IMR-90 (cell line): ENCODE measurements around the gene TKTL2. TPM values are rescaled to one million over a fixed set of nuclear protein-coding genes. Genes with fewer than 3 reads are reported as not detected.

Experiments
- ATAC-seq: fragments of 200-7000 bp; cut with Tn5 transposase; 2 replicates; pipeline ENCODE4 v1.9.1; 2020; ENCODE audit warnings: low read depth, mild to moderate bottlenecking, moderate library complexity
- BruUV-seq: library from RNA; stranded (reverse); fragments of 400-500 nt; replicated peaks from 2 replicates; lab custom pipeline; 2021; lab: Mats Ljungman, UMichigan
- CTCF ChIA-PET: fragments of 300-600 bp; formaldehyde crosslinking; extraction: SDS; loops from one replicate; lab custom pipeline; 2021; ENCODE audit warnings: antibody characterized with exemption; lab: Yijun Ruan, JAX
- POLR2A ChIA-PET: fragments of 300-600 bp; sonication (Branson Sonifier 250); formaldehyde crosslinking; loops from one replicate; lab custom pipeline; 2022; ENCODE audit warnings: antibody characterized with exemption; ENCODE audit not compliant: unreplicated experiment; lab: Charles Lee
- DNase-seq: peaks from one replicate; pipeline ENCODE4 v3.0.0; 2013
- H2AFZ ChIP-seq: replicated peaks from 2 replicates; pipeline ENCODE3; 2013; ENCODE audit warnings: low read length, mild to moderate bottlenecking; ENCODE audit not compliant: poor library complexity
- H2AK5ac ChIP-seq: 2 replicates; pipeline ENCODE4 v1.6.1; 2013; ENCODE audit warnings: low read depth, low read length, inconsistent platforms
- H2AK9ac ChIP-seq: replicated peaks from 2 replicates; pipeline ENCODE3; 2013; ENCODE audit warnings: mild to moderate bottlenecking, low read depth, low read length, moderate library complexity; ENCODE audit not compliant: poor library complexity
- H2BK120ac ChIP-seq: 2 replicates; pipeline ENCODE4 v1.6.1; 2013; ENCODE audit warnings: low read depth, low read length, inconsistent platforms
- H2BK15ac ChIP-seq: 3 replicates; pipeline ENCODE4 v1.6.1; 2013; ENCODE audit warnings: low read depth, low read length, inconsistent platforms
- H2BK20ac ChIP-seq: 2 replicates; pipeline ENCODE4 v1.6.1; 2013; ENCODE audit warnings: low read depth, mild to moderate bottlenecking, inconsistent platforms, low read length, moderate library complexity
- H2BK5ac ChIP-seq: 2 replicates; pipeline ENCODE4 v1.6.1; 2013; ENCODE audit warnings: mild to moderate bottlenecking, low read depth, low read length, inconsistent platforms; ENCODE audit not compliant: poor library complexity, severe bottlenecking
- H3K14ac ChIP-seq: replicated peaks from 2 replicates; pipeline ENCODE4 v1.6.1; 2013; ENCODE audit warnings: low read depth, low read length, inconsistent platforms
- H3K18ac ChIP-seq: 2 replicates; pipeline ENCODE4 v1.6.1; 2013; ENCODE audit warnings: low read depth, low read length, control low read depth
- H3K23ac ChIP-seq: 2 replicates; pipeline ENCODE4 v1.6.1; 2013; ENCODE audit warnings: low read depth, low read length, inconsistent platforms
- H3K27ac ChIP-seq: 2 replicates; pipeline ENCODE4 v1.5.1; 2013; ENCODE audit warnings: mild to moderate bottlenecking, control low read depth, low read length; ENCODE audit not compliant: insufficient read depth
- H3K27me3 ChIP-seq: 2 replicates; pipeline ENCODE4 v1.6.1; 2013; ENCODE audit warnings: low read length; ENCODE audit not compliant: control insufficient read depth, insufficient read depth
- H3K36me3 ChIP-seq: 2 replicates; pipeline ENCODE4 v1.6.1; 2013; ENCODE audit warnings: low read length, mixed read lengths; ENCODE audit not compliant: control insufficient read depth, insufficient read depth
- H3K4ac ChIP-seq: 2 replicates; pipeline ENCODE4 v1.6.1; 2013; ENCODE audit warnings: low read depth, low read length, inconsistent platforms
- H3K4me1 ChIP-seq: 2 replicates; pipeline ENCODE4 v1.6.1; 2013; ENCODE audit warnings: low read length, mixed read lengths; ENCODE audit not compliant: control insufficient read depth, insufficient read depth
- H3K4me2 ChIP-seq: 2 replicates; pipeline ENCODE4 v1.6.1; 2013; ENCODE audit warnings: low read depth, mild to moderate bottlenecking, control low read depth, low read length, moderate library complexity
- H3K4me3 ChIP-seq: 2 replicates; pipeline ENCODE4 v1.5.1; 2013; ENCODE audit warnings: low read depth, mild to moderate bottlenecking, control low read depth, low read length, moderate library complexity; ENCODE audit not compliant: insufficient read depth
- H3K56ac ChIP-seq: 2 replicates; pipeline ENCODE4 v1.6.1; 2013; ENCODE audit warnings: low read length, inconsistent platforms; ENCODE audit not compliant: insufficient read depth; ENCODE audit errors: extremely low read depth
- H3K79me1 ChIP-seq, 2 experiments: 2 replicates each; pipeline ENCODE4 v1.6.1; 2013; ENCODE audit warnings: low read length in 2 of 2, inconsistent platforms in 1 of 2, low read depth in 1 of 2
- H3K9ac ChIP-seq: 2 replicates; pipeline ENCODE4 v1.6.1; 2013; ENCODE audit warnings: low read depth, low read length, control low read depth
- H3K9me1 ChIP-seq: 2 replicates; pipeline ENCODE4 v1.6.1; 2013; ENCODE audit warnings: low read length, inconsistent platforms; ENCODE audit not compliant: insufficient read depth
- H3K9me3 ChIP-seq: 2 replicates; pipeline ENCODE4 v1.6.1; 2013; ENCODE audit warnings: low read length; ENCODE audit not compliant: control insufficient read depth, insufficient read depth
- H4K20me1 ChIP-seq: 2 replicates; pipeline ENCODE4 v1.6.1; 2013; ENCODE audit warnings: low read length, inconsistent platforms; ENCODE audit not compliant: insufficient read depth
- H4K5ac ChIP-seq: 2 replicates; pipeline ENCODE4 v1.6.1; 2013; ENCODE audit warnings: mild to moderate bottlenecking, low read depth, low read length, control low read depth
- H4K8ac ChIP-seq, 2 experiments: 2 replicates each; pipeline ENCODE4 v1.6.1; 2013; ENCODE audit warnings: low read depth in 2 of 2, low read length in 2 of 2, control low read depth in 1 of 2, inconsistent platforms in 1 of 2
- H4K91ac ChIP-seq: 2 replicates; pipeline ENCODE4 v1.6.1; 2013; ENCODE audit warnings: low read depth, low read length, inconsistent platforms; ENCODE audit not compliant: insufficient read depth
- BHLHE40 ChIP-seq: fragments of 150-350 bp; IDR thresholded peaks from 2 replicates; pipeline ENCODE4 v1.6.1; 2016; ENCODE audit warnings: mild to moderate bottlenecking, low read depth, low read length
- CEBPB ChIP-seq: IDR thresholded peaks from 2 replicates; pipeline ENCODE4 v1.6.1; 2012; ENCODE audit warnings: low read depth, low read length, improper control_type of control experiment
- CHD1 ChIP-seq: IDR thresholded peaks from 2 replicates; pipeline ENCODE4 v1.6.1; 2012; ENCODE audit warnings: low read depth, low read length, improper control_type of control experiment
- ELK1 ChIP-seq: fragments of 150-350 bp; IDR thresholded peaks from 2 replicates; pipeline ENCODE4 v1.6.1; 2016; ENCODE audit warnings: low read depth, mild to moderate bottlenecking, low read length, moderate library complexity, borderline replicate concordance
- FOS ChIP-seq: fragments of 150-350 bp; IDR thresholded peaks from 2 replicates; pipeline ENCODE4 v1.6.1; 2016; ENCODE audit warnings: low read depth, low read length
- MAFK ChIP-seq: IDR thresholded peaks from 2 replicates; pipeline ENCODE4 v1.6.1; 2012; ENCODE audit warnings: low read depth, low read length, improper control_type of control experiment
- MAZ ChIP-seq: IDR thresholded peaks from 2 replicates; pipeline ENCODE4 v1.6.1; 2012; ENCODE audit warnings: low read depth, mild to moderate bottlenecking, low read length, improper control_type of control experiment, moderate library complexity, borderline replicate concordance
- MXI1 ChIP-seq: IDR thresholded peaks from 2 replicates; pipeline ENCODE4 v1.6.1; 2012; ENCODE audit warnings: low read depth, mild to moderate bottlenecking, low read length, moderate library complexity, borderline replicate concordance
- NFE2L2 ChIP-seq: fragments of 150-350 bp; IDR thresholded peaks from 2 replicates; pipeline ENCODE4 v1.6.1; 2016; ENCODE audit warnings: low read depth, mild to moderate bottlenecking, low read length
- POLR2A ChIP-seq: IDR thresholded peaks from 2 replicates; pipeline ENCODE4 v1.6.1; 2012; ENCODE audit warnings: mild to moderate bottlenecking, low read depth, low read length
- RAD21 ChIP-seq: IDR thresholded peaks from 2 replicates; pipeline ENCODE4 v1.6.1; 2012; ENCODE audit warnings: low read length, improper control_type of control experiment
- RCOR1 ChIP-seq: IDR thresholded peaks from 2 replicates; pipeline ENCODE4 v1.6.1; 2012; ENCODE audit warnings: mild to moderate bottlenecking, low read length, improper control_type of control experiment; ENCODE audit not compliant: insufficient replicate concordance
- RFX5 ChIP-seq: IDR thresholded peaks from 2 replicates; pipeline ENCODE4 v1.8.0; 2012; ENCODE audit warnings: low read depth, mild to moderate bottlenecking, low read length, moderate library complexity
- SMC3 ChIP-seq: fragments of 150-350 bp; IDR thresholded peaks from 2 replicates; pipeline ENCODE4 v1.6.1; 2016; ENCODE audit warnings: low read depth, mild to moderate bottlenecking, antibody characterized with exemption, low read length, moderate library complexity
- WGBS, 2 experiments: methylation state at CpG; one replicate each; pipeline versions ENCODE4 v1.1.5 to v1.1.7; 2013; ENCODE audit warnings: missing lambda C conversion rate in 2 of 2; ENCODE audit not compliant: insufficient read length in 1 of 2; ENCODE audit errors: extremely low coverage in 2 of 2; 5-methylcytosine and 5-hydroxymethylcytosine counted together
- dilution Hi-C: fragments of 300-500 bp; cut with HindIII; formaldehyde crosslinking; loops from one replicate; pipeline ENCODE4 v1.14.3; 2018; ENCODE audit warnings: low sequenced_read_pairs; ENCODE audit not compliant: unreplicated experiment
- in situ Hi-C: fragments of 300-500 bp; cut with MboI; formaldehyde crosslinking; loops from 3 replicates; pipeline ENCODE4 v1.14.3; 2019; ENCODE audit warnings: low sequenced_read_pairs, inconsistent platforms, mixed read lengths
- intact Hi-C: fragments of 100-400 bp; cut with micrococcal nuclease; formaldehyde crosslinking; loops from 2 replicates; pipeline ENCODE4 v1.10.0; 2022
- polyA plus RNA-seq, 3 experiments: library from polyadenylated mRNA; depleted of rRNA; stranded (reverse); fragments of >200 nt; gene quantifications; 2 replicates each; pipeline ENCODE4 v1.2.3, GENCODE V29; 2012; ENCODE audit warnings: low replicate concordance in 1 of 3
- total RNA-seq: library from RNA; depleted of rRNA; stranded (reverse); fragments of >200 nt; gene quantifications from 2 replicates; pipeline ENCODE4 v1.2.3, GENCODE V29; 2012
- TF ChIP-seq, protein P1 (sequence below): fragments of 150-350 bp; IDR thresholded peaks from 2 replicates; pipeline ENCODE4 v1.6.1; 2017; ENCODE audit warnings: mild to moderate bottlenecking, antibody characterized with exemption, low read length, low read depth
- TF ChIP-seq, protein P2 (sequence below): conservative IDR thresholded peaks from 2 replicates; pipeline ENCODE4 v1.5.1; 2012; ENCODE audit warnings: mild to moderate bottlenecking, low read depth, low read length, improper control_type of control experiment

The TKTL2 gene
- total and polyA plus RNA-seq, 2 of the 4 experiments (the other 2 are of a cell fraction), result not detected

DNA sequence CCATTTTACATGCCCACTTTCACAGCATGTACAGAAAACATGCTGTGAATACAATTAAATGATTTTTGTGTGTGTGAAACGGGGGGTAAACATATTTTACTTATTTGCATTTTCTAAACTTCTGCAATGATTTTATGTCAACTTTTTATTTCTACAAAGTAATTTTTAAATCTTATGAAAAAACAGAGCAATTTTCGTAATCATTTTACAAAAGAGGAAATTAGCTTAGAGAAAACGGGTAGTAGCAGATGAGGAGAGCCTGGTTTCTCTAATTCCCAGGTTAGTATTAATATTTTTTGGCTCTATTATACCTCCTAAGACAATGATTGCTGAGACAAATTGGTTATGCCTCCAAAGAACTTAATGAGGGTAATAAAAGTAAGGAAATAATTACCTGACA lies 3.2 kb downstream of the TKTL2 start:
- H4K20me1 ChIP-seq, result no peaks in the 10 kb centered on the region
- no peak overlapping the region for H3K14ac ChIP-seq
- H4K8ac ChIP-seq, result no peak overlapping the region
- no peaks in the 10 kb centered on the region for H3K27me3 ChIP-seq
- H2BK120ac ChIP-seq, result no peak overlapping the region
- no peak overlapping the region for H3K23ac ChIP-seq
- no peak for DNase-seq
- intact Hi-C loops, result no loop called here
- H3K36me3 ChIP-seq, result no peaks in the 10 kb centered on the region
- no peak overlapping the region for H4K91ac ChIP-seq
- TF ChIP-seq MXI1, result no peak
- no peak for TF ChIP-seq BHLHE40
- TF ChIP-seq CHD1, result no peak
- TF ChIP-seq NFE2L2, result no peak
- no peak for TF ChIP-seq ELK1
- TF ChIP-seq MAFK, result no peak
- TF ChIP-seq MAZ, result no peak
- no peak for TF ChIP-seq RFX5
- TF ChIP-seq RAD21, result no peak
- TF ChIP-seq, protein P1, sequence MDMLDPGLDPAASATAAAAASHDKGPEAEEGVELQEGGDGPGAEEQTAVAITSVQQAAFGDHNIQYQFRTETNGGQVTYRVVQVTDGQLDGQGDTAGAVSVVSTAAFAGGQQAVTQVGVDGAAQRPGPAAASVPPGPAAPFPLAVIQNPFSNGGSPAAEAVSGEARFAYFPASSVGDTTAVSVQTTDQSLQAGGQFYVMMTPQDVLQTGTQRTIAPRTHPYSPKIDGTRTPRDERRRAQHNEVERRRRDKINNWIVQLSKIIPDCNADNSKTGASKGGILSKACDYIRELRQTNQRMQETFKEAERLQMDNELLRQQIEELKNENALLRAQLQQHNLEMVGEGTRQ, result no peak
- TF ChIP-seq SMC3, result no peak
- TF ChIP-seq RCOR1, result no peak
- TF ChIP-seq FOS, result no peak
- no peak for TF ChIP-seq POLR2A
- no peak for TF ChIP-seq CEBPB
- TF ChIP-seq, protein P2, sequence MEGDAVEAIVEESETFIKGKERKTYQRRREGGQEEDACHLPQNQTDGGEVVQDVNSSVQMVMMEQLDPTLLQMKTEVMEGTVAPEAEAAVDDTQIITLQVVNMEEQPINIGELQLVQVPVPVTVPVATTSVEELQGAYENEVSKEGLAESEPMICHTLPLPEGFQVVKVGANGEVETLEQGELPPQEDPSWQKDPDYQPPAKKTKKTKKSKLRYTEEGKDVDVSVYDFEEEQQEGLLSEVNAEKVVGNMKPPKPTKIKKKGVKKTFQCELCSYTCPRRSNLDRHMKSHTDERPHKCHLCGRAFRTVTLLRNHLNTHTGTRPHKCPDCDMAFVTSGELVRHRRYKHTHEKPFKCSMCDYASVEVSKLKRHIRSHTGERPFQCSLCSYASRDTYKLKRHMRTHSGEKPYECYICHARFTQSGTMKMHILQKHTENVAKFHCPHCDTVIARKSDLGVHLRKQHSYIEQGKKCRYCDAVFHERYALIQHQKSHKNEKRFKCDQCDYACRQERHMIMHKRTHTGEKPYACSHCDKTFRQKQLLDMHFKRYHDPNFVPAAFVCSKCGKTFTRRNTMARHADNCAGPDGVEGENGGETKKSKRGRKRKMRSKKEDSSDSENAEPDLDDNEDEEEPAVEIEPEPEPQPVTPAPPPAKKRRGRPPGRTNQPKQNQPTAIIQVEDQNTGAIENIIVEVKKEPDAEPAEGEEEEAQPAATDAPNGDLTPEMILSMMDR, result no peak
- no peak overlapping the region for H3K4me2 ChIP-seq
- no peak overlapping the region for H2BK5ac ChIP-seq
- WGBS, 2 experiments, result no CpG with 5 or more reads among the region's 3 CpGs
- ATAC-seq, result no peak
- H2AFZ ChIP-seq, result no peak overlapping the region
- no peak overlapping the region for H3K27ac ChIP-seq
- no peaks in the 10 kb centered on the region for H3K9me1 ChIP-seq
- H4K5ac ChIP-seq, result no peak overlapping the region
- H3K4me1 ChIP-seq, result no peaks in the 10 kb centered on the region
- no peak overlapping the region for H2BK20ac ChIP-seq
- H3K18ac ChIP-seq, result no peak overlapping the region
- ChIA-PET POLR2A (no interaction called here), CTCF (no interaction called here)
- dilution Hi-C loops, result no loop called here
- in situ Hi-C loops, result no loop called here
- H3K9me3 ChIP-seq, result no peaks in the 10 kb centered on the region
- H3K56ac ChIP-seq, result no peak overlapping the region
- no peak overlapping the region for H2BK15ac ChIP-seq
- H3K4ac ChIP-seq, result no peak overlapping the region
- no peak overlapping the region for H3K9ac ChIP-seq
- no peaks in the 10 kb centered on the region for H3K79me1 ChIP-seq
- H2AK9ac ChIP-seq, result no peak overlapping the region
- no peak overlapping the region for H2AK5ac ChIP-seq
- no TSS peak for BruUV-seq
- H3K4me3 ChIP-seq, result no peak overlapping the region
